ENCODE results near the gene PLD4.
A peak's percentile ranks its signal among the peaks of the same experiment; 100 is the strongest.

PLD4 gene

GRCh38 chr14:104973385-104974145, 48.9 kb downstream of the PLD4 start:
- no peak for DNase-seq (ENCODE audit: low spot score)

GRCh38 chr14:104974146-104974541, 49.5 kb downstream of the PLD4 start:
- no peak for TF ChIP-seq CTCF (IDR thresholded peaks at IDR 0.05; ENCODE audit: extremely low read depth, missing control alignments)
- no peak for DNase-seq (ENCODE audit: low spot score)

More at GRCh38 chr14:104973385-104974145, 48.9 kb downstream of the PLD4 start:
- TF ChIP-seq CTCF (IDR thresholded peaks at IDR 0.05; ENCODE audit: extremely low read depth, missing control alignments) = no peak

GRCh38 chr14:104974665-104975390, 50.1 kb downstream of the PLD4 start:
- no peak for TF ChIP-seq CTCF (IDR thresholded peaks at IDR 0.05; ENCODE audit: extremely low read depth, missing control alignments)
- no peak for DNase-seq (ENCODE audit: low spot score)

- TF ChIP-seq CTCF (IDR thresholded peaks at IDR 0.05; ENCODE audit: extremely low read depth, missing control alignments) = no peak
- DNase-seq (ENCODE audit: low spot score) = peak; percentile 66
Observed at GRCh38 chr14:104975481-104976197, 51.0 kb downstream of the PLD4 start.

- peak; percentile 95 for TF ChIP-seq CTCF (IDR thresholded peaks at IDR 0.05; ENCODE audit: extremely low read depth, missing control alignments)
- DNase-seq (ENCODE audit: low spot score) = peak; percentile 91
Observed at GRCh38 chr14:104976198-104977007, 51.7 kb downstream of the PLD4 start.

GRCh38 chr14:104977008-104977680, 52.5 kb downstream of the PLD4 start:
- no peak for DNase-seq (ENCODE audit: low spot score)
- no peak for TF ChIP-seq CTCF (IDR thresholded peaks at IDR 0.05; ENCODE audit: extremely low read depth, missing control alignments)

Data from GM20000 (cell line).